ENCODE results near the gene AGMO. TPM values are rescaled to one million over a fixed set of nuclear protein-coding genes. Genes with fewer than 3 reads are reported as not detected.

Gene AGMO
- total RNA-seq, 1 donor from 2014 or later, result 1.4 TPM

GRCh38 chr7:15215616-15216015 lies 346.2 kb downstream of the AGMO start:
- no peak for DNase-seq

GRCh38 chr7:15214976-15215375 lies 346.8 kb downstream of the AGMO start:
- no peak for DNase-seq

- DNase-seq, result no peak
These were observed 348.7 kb downstream of the AGMO start for GRCh38 chr7:15213093-15213492.

GRCh38 chr7:15209429-15209828 lies 352.4 kb downstream of the AGMO start:
- DNase-seq, result no peak

- no peak for DNase-seq
These were observed 357.4 kb downstream of the AGMO start for GRCh38 chr7:15204421-15204820.

- peak; percentile 40 for DNase-seq
These were observed 362.3 kb downstream of the AGMO start for GRCh38 chr7:15199482-15199881.

GRCh38 chr7:15197042-15197977 lies 364.5 kb downstream of the AGMO start:
- no peak for DNase-seq

- no peak for DNase-seq
These were observed 383.8 kb downstream of the AGMO start for GRCh38 chr7:15178065-15178464.

- DNase-seq, result no peak
These were observed 385.7 kb downstream of the AGMO start for GRCh38 chr7:15176089-15176488.

GRCh38 chr7:15175152-15175551 lies 386.7 kb downstream of the AGMO start:
- DNase-seq, result no peak

GRCh38 chr7:15174485-15174884 lies 387.3 kb downstream of the AGMO start:
- no peak for DNase-seq

- DNase-seq, result no peak
These were observed 393.3 kb downstream of the AGMO start for GRCh38 chr7:15168489-15168888.

GRCh38 chr7:15167912-15168311 lies 393.9 kb downstream of the AGMO start:
- DNase-seq, result no peak

- DNase-seq, result no peak
These were observed 395.2 kb downstream of the AGMO start for GRCh38 chr7:15166620-15167019.

- DNase-seq, result no peak
These were observed 402.6 kb downstream of the AGMO start for GRCh38 chr7:15159261-15159660.

GRCh38 chr7:15158141-15158810 lies 403.5 kb downstream of the AGMO start:
- peak; percentile 1 for DNase-seq

Other genes with a start within 250 kb of the AGMO start
- 30.9 TPM for gene MEOX2, start 124.7 kb upstream of the AGMO start, total RNA-seq